Chondrocyte (in vitro differentiated cells): ENCODE measurements around the gene CCDC71. TPM values are rescaled to one million over a fixed set of nuclear protein-coding genes. Genes with fewer than 3 reads are reported as not detected.

Experiments used
- DNase-seq: peaks from one replicate; pipeline ENCODE4 v3.0.0; 2021; ENCODE audit warnings: mixed read lengths, low spot score
- H3K27ac Mint-ChIP-seq: one replicate; pipeline ENCODE4 v1.8.0; 2021; ENCODE audit warnings: mild to moderate bottlenecking, moderate library complexity, mixed read lengths; ENCODE audit not compliant: unreplicated experiment
- H3K27me3 Mint-ChIP-seq: 2 replicates; pipeline ENCODE4 v1.8.0; 2021; ENCODE audit warnings: low read depth, mixed read lengths
- H3K36me3 Mint-ChIP-seq: 2 replicates; pipeline ENCODE4 v1.8.0; 2021; ENCODE audit warnings: low read depth, mixed read lengths
- H3K4me1 Mint-ChIP-seq: 2 replicates; pipeline ENCODE4 v1.8.0; 2021; ENCODE audit warnings: low read depth, mild to moderate bottlenecking, mixed read lengths
- H3K4me3 Mint-ChIP-seq: one replicate; pipeline ENCODE4 v1.8.0; 2021; ENCODE audit warnings: mild to moderate bottlenecking, moderate library complexity, mixed read lengths; ENCODE audit not compliant: unreplicated experiment
- H3K9me3 Mint-ChIP-seq: 2 replicates; pipeline ENCODE4 v1.8.0; 2021; ENCODE audit warnings: low read depth, mixed read lengths
- total RNA-seq: library from RNA; stranded (reverse); gene quantifications from 3 replicates; pipeline ENCODE4 v1.2.1, GENCODE V29; 2021
- TF ChIP-seq, protein P1 (sequence below): fragments of 200-600 bp; sonication (generic); IDR thresholded peaks from 2 replicates; pipeline ENCODE4 v1.5.0; 2021; ENCODE audit warnings: antibody characterized with exemption, mild to moderate bottlenecking, moderate library complexity

The CCDC71 gene
- total RNA-seq, 1 donor from 2014 or later, result 18.7 TPM

DNA sequence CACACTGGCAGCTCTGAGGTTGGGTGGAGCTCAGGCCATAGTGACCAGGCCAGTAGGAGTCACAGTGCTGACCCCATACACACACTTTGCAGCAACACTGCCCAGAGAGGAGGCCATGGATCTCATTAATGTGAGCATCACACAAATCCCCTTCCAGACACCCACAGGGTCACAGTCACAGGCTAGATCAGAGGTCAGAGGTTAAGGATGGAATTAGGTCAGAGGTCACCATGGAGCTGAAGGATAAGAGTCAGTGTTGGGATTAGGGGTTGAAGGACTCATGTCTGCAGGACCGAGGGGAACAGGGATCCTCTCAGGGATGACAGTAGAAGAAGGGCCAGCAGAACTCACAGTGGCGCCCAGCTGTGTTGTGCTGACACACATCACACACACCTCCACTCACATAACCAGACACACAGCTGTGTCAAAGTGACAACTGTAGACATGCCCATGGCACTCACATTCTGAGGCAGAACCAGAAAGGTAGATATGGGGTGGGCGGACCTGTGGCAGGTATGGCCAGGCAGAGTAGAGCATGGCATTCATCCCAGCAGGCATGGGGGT is 12.7 kb downstream of the CCDC71 start:
- Mint-ChIP-seq H3K27ac (no peak overlapping the region), H3K27me3 (no peaks in the 10 kb centered on the region)

DNA sequence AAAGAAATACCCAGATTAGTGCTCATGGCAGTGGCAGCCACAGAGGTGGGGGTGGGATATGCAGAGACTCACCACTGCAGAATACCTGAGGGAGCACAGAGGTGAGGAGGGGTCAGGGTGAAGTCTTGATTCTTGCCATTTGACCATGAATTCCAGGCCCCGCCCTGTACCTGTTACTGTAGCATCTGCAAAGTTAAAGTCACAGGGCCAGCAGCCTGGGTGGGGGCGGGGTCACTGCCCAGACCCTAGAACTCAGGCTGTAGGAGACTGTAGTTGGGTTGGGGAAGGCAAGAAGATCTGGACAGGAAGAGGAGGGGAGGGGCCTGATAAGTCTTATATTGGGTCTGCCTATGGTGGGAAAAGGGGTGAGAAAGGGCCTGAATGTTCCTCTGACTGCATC is 14.5 kb downstream of the CCDC71 start:
- no peak overlapping the region for H3K27ac Mint-ChIP-seq
- H3K27me3 Mint-ChIP-seq, result no peaks in the 10 kb centered on the region
- TF ChIP-seq, protein P1, sequence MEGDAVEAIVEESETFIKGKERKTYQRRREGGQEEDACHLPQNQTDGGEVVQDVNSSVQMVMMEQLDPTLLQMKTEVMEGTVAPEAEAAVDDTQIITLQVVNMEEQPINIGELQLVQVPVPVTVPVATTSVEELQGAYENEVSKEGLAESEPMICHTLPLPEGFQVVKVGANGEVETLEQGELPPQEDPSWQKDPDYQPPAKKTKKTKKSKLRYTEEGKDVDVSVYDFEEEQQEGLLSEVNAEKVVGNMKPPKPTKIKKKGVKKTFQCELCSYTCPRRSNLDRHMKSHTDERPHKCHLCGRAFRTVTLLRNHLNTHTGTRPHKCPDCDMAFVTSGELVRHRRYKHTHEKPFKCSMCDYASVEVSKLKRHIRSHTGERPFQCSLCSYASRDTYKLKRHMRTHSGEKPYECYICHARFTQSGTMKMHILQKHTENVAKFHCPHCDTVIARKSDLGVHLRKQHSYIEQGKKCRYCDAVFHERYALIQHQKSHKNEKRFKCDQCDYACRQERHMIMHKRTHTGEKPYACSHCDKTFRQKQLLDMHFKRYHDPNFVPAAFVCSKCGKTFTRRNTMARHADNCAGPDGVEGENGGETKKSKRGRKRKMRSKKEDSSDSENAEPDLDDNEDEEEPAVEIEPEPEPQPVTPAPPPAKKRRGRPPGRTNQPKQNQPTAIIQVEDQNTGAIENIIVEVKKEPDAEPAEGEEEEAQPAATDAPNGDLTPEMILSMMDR, result no peak
- no peaks in the 10 kb centered on the region for H3K36me3 Mint-ChIP-seq
- no peak for DNase-seq
- no peaks in the 10 kb centered on the region for H3K4me1 Mint-ChIP-seq
- H3K9me3 Mint-ChIP-seq, result no peaks in the 10 kb centered on the region
- no peak overlapping the region for H3K4me3 Mint-ChIP-seq

More for the DNA sequence above, 12.7 kb downstream of the CCDC71 start:
- H3K9me3 Mint-ChIP-seq, result no peaks in the 10 kb centered on the region
- H3K36me3 Mint-ChIP-seq, result no peaks in the 10 kb centered on the region
- DNase-seq, result no peak
- TF ChIP-seq, protein P1, result no peak
- no peaks in the 10 kb centered on the region for H3K4me1 Mint-ChIP-seq
- no peak overlapping the region for H3K4me3 Mint-ChIP-seq

DNA sequence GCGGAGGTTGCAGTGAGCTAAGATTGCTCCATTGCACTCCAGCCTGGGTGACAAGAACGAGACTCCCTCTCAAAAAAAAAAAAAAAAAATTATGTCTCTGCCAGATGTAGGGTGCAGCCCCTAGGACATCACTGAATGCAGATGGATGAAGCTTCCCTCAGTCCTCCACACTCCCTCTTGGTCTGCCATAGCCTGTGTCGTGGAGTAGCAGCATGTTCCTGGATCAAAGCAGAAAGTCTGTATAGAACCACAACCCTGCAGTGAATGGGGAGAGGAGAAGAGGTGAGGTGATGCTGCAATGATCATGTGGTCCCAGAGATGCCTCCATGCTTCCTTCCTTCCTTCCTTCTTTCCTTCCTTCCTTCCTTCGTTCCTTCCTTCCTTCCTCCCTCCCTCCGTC is 18.0 kb downstream of the CCDC71 start:
- Mint-ChIP-seq H3K9me3 (no peaks in the 10 kb centered on the region), H3K36me3 (no peaks in the 10 kb centered on the region), H3K4me3 (no peak overlapping the region), H3K27me3 (no peaks in the 10 kb centered on the region), H3K27ac (no peak overlapping the region), H3K4me1 (no peaks in the 10 kb centered on the region)
- TF ChIP-seq, protein P1, result no peak
- DNase-seq, result no peak

DNA sequence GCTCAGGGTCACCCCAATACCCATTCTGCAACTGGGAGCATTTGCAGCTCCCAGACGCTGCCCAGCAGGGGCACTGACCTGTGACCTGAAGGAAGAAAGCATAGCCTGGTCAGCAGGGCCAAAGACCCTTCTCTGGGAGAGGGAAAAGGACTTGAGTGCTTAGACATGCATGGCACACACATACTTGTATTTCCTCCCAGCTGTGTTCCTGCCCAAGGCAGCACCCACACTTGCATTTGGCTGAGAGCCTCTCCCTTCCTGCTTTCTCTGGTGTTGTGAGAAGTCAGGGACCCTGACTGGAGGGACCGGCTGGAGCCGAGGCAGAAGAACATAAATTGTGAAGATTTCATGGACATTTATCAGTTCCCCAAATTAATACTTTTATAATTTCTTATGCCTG is 26.1 kb downstream of the CCDC71 start:
- Mint-ChIP-seq H3K27ac (no peak overlapping the region), H3K4me1 (no peaks in the 10 kb centered on the region), H3K4me3 (no peak overlapping the region), H3K27me3 (peaks cover 2% of the 10 kb centered on the region), H3K9me3 (peaks cover 13% of the 10 kb centered on the region), H3K36me3 (peaks cover 3% of the 10 kb centered on the region)
- TF ChIP-seq, protein P1, result no peak
- DNase-seq, result no peak

DNA sequence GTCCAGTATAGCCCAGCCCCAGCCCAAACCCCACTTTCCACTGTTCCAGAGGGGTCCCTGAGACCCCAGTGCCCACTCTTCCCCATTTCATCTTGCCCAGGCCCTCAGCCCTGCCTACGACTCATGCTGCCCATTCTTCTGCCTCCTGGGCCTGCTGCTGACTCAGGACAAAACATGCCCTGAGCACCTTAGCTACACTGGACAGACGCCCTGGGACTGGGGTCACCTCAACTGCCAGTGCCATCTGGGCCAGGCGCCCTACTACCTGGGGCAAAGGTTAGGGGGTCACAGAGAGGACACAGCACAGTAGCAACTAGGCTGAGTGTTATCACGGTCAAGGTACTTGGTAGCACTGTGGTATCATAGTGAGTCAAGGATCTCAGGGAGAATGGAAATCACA is 30.6 kb downstream of the CCDC71 start:
- Mint-ChIP-seq H3K36me3 (peaks cover 2% of the 10 kb centered on the region), H3K27ac (no peak overlapping the region), H3K9me3 (peaks cover 2% of the 10 kb centered on the region), H3K27me3 (peaks cover 2% of the 10 kb centered on the region), H3K4me3 (no peak overlapping the region), H3K4me1 (peaks cover 19% of the 10 kb centered on the region)
- TF ChIP-seq, protein P1, result no peak
- DNase-seq, result no peak
